HEK293 (cell line): Measurements from ENCODE around the gene LCE1F.

Experiments used
- CTCF ChIA-PET: fragments of 350-600 bp; formaldehyde crosslinking; extraction: SDS; loops from one replicate; lab custom pipeline; 2021; ENCODE audit warnings: antibody characterized with exemption; lab: Yijun Ruan, JAX
- POLR2A ChIA-PET: fragments of 300-600 bp; formaldehyde crosslinking; extraction: SDS; loops from one replicate; lab custom pipeline; 2020; ENCODE audit warnings: antibody characterized with exemption, inconsistent platforms; lab: Yijun Ruan, JAX
- H3K27ac ChIP-seq: fragments of 200-500 bp; sonication (Bioruptor generic); 2 replicates; pipeline ENCODE4 v1.5.1; 2014; ENCODE audit warnings: low read depth, low read length, control low read depth, inconsistent platforms; ENCODE audit errors: extremely low read depth
- H3K36me3 ChIP-seq, 2 experiments: fragments of 200-500 bp in 1 of 2; sonication (Bioruptor generic) in 1 of 2; 1 replicate in 1 of 2; 2 replicates in 1 of 2; pipeline ENCODE4 v1.5.1; 2014 to 2017; ENCODE audit warnings: inconsistent platforms in 2 of 2, low read length in 2 of 2; ENCODE audit not compliant: control insufficient read depth in 2 of 2, insufficient read depth in 1 of 2
- H3K4me1 ChIP-seq: fragments of 200-500 bp; sonication (Bioruptor generic); 2 replicates; pipeline ENCODE4 v1.5.1; 2014; ENCODE audit warnings: mild to moderate bottlenecking, low read length, inconsistent platforms; ENCODE audit not compliant: control insufficient read depth, insufficient read depth
- H3K4me3 ChIP-seq: 2 replicates; pipeline ENCODE4 v1.5.1; 2011; ENCODE audit warnings: low read depth, mild to moderate bottlenecking, control low read depth, low read length, moderate library complexity
- H3K9me3 ChIP-seq: fragments of 200-500 bp; sonication (Bioruptor generic); 2 replicates; pipeline ENCODE4 v1.5.1; 2014; ENCODE audit warnings: low read depth, low read length, inconsistent platforms; ENCODE audit not compliant: control insufficient read depth, insufficient read depth
- GLIS2 ChIP-seq: fragments of 450-650 bp; formaldehyde crosslinking; IDR thresholded peaks from 2 replicates; pipeline ENCODE4 v1.5.1; 2016; ENCODE audit warnings: missing biosample characterization, missing genetic modification characterization
- KLF7 ChIP-seq: fragments of 450-650 bp; formaldehyde crosslinking; IDR thresholded peaks from 2 replicates; pipeline ENCODE4 v1.5.1; 2016; ENCODE audit warnings: missing biosample characterization, missing genetic modification characterization, borderline replicate concordance
- ZBTB1 ChIP-seq: fragments of 450-650 bp; formaldehyde crosslinking; IDR thresholded peaks from 2 replicates; pipeline ENCODE4 v1.5.1; 2016; ENCODE audit warnings: missing biosample characterization, missing genetic modification characterization
- ZNF112 ChIP-seq: fragments of 450-650 bp; formaldehyde crosslinking; IDR thresholded peaks from 2 replicates; pipeline ENCODE4 v1.5.0; 2017; ENCODE audit warnings: missing biosample characterization, missing genetic modification characterization
- ZNF175 ChIP-seq: fragments of 450-650 bp; formaldehyde crosslinking; IDR thresholded peaks from 2 replicates; pipeline ENCODE4 v1.5.1; 2016; ENCODE audit warnings: missing biosample characterization, missing genetic modification characterization
- ZNF221 ChIP-seq: fragments of 450-650 bp; formaldehyde crosslinking; IDR thresholded peaks from 2 replicates; pipeline ENCODE4 v1.5.1; 2017; ENCODE audit warnings: missing biosample characterization, missing genetic modification characterization, borderline replicate concordance
- ZNF23 ChIP-seq: fragments of 450-650 bp; formaldehyde crosslinking; IDR thresholded peaks from 2 replicates; pipeline ENCODE4 v1.5.1; 2016; ENCODE audit warnings: missing biosample characterization, missing genetic modification characterization, borderline replicate concordance
- ZNF24 ChIP-seq: fragments of 450-650 bp; formaldehyde crosslinking; IDR thresholded peaks from 2 replicates; pipeline ENCODE4 v1.5.1; 2016; ENCODE audit warnings: missing biosample characterization, missing genetic modification characterization
- ZNF274 ChIP-seq, 2 experiments: fragments of 200-500 bp in 1 of 2; fragments of 450-650 bp in 1 of 2; sonication (Bioruptor generic) in 1 of 2; formaldehyde crosslinking in 1 of 2; IDR thresholded peaks; 2 replicates each; pipeline versions ENCODE4 v1.5.1 to v1.6.1; 2014 to 2016; ENCODE audit warnings: borderline replicate concordance in 1 of 2, inconsistent platforms in 1 of 2, low read length in 1 of 2, missing biosample characterization in 1 of 2, missing genetic modification characterization in 1 of 2
- ZNF423 ChIP-seq: fragments of 450-650 bp; formaldehyde crosslinking; IDR thresholded peaks from 2 replicates; pipeline ENCODE4 v1.5.1; 2016; ENCODE audit warnings: missing biosample characterization, missing genetic modification characterization
- ZNF426 ChIP-seq: fragments of 450-650 bp; formaldehyde crosslinking; IDR thresholded peaks from 2 replicates; pipeline ENCODE4 v1.5.1; 2017; ENCODE audit warnings: missing biosample characterization, missing genetic modification characterization, mild to moderate bottlenecking, inconsistent platforms, moderate library complexity
- ZNF558 ChIP-seq: fragments of 450-650 bp; formaldehyde crosslinking; IDR thresholded peaks from 2 replicates; pipeline ENCODE4 v1.5.1; 2016; ENCODE audit warnings: missing biosample characterization, missing genetic modification characterization
- ZNF626 ChIP-seq: fragments of 450-650 bp; sonication (Bioruptor Pico); formaldehyde crosslinking; IDR thresholded peaks from 2 replicates; pipeline ENCODE4 v1.5.1; 2018; ENCODE audit warnings: missing biosample characterization, missing genetic modification characterization, inconsistent platforms
- ZNF677 ChIP-seq: fragments of 450-650 bp; IDR thresholded peaks from 2 replicates; pipeline ENCODE4 v1.5.0; 2018; ENCODE audit warnings: missing biosample characterization, mild to moderate bottlenecking, missing genetic modification characterization, moderate library complexity
- TF ChIP-seq, protein P1 (sequence below): fragments of 450-650 bp; formaldehyde crosslinking; conservative IDR thresholded peaks from 2 replicates; pipeline ENCODE4 v1.5.1; 2016; ENCODE audit warnings: low read depth, missing biosample characterization, missing genetic modification characterization
- TF ChIP-seq, protein P2 (sequence below): fragments of 450-650 bp; formaldehyde crosslinking; IDR thresholded peaks from 2 replicates; pipeline ENCODE4 v1.5.1; 2016; ENCODE audit warnings: missing biosample characterization, missing genetic modification characterization
- TF ChIP-seq, protein P3 (sequence below): fragments of 450-650 bp; formaldehyde crosslinking; IDR thresholded peaks from 2 replicates; pipeline ENCODE4 v1.5.1; 2017; ENCODE audit warnings: missing biosample characterization, missing genetic modification characterization

Gene LCE1F

DNA sequence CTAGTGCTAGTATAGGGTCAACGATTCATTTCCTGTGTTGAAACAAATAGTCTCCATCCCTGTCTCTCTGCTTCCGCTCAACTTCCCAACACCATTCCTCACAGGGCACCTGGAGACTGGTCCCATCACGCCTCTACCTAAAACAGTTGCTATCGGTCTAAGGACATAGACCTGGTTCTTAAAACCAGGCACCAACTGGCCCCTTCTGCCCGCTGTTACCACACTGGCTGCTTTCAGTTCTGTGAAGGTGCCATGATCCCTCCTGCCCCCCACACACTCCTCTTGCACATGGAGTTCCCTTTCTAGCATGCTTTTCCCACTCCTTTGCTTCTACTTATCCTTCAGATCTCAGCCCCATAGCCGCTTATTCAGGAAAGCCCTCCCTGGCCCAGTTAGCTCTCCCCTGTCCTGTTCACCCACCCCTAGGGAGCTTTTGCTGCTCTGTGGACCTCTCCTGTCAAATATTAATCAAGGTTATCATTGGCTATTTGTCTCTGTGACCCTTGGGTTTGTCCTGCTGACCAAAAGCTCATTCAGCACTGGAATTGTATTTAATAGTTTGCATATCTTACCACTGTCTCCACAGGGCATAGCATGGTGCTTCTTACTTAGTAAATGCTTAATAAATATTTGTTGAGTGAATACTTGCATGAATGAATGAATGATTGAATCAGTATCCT is 29.0 kb upstream of the LCE1F start:
- no peak for TF ChIP-seq ZNF426 (tag by site-specific recombination)
- TF ChIP-seq, protein P1, sequence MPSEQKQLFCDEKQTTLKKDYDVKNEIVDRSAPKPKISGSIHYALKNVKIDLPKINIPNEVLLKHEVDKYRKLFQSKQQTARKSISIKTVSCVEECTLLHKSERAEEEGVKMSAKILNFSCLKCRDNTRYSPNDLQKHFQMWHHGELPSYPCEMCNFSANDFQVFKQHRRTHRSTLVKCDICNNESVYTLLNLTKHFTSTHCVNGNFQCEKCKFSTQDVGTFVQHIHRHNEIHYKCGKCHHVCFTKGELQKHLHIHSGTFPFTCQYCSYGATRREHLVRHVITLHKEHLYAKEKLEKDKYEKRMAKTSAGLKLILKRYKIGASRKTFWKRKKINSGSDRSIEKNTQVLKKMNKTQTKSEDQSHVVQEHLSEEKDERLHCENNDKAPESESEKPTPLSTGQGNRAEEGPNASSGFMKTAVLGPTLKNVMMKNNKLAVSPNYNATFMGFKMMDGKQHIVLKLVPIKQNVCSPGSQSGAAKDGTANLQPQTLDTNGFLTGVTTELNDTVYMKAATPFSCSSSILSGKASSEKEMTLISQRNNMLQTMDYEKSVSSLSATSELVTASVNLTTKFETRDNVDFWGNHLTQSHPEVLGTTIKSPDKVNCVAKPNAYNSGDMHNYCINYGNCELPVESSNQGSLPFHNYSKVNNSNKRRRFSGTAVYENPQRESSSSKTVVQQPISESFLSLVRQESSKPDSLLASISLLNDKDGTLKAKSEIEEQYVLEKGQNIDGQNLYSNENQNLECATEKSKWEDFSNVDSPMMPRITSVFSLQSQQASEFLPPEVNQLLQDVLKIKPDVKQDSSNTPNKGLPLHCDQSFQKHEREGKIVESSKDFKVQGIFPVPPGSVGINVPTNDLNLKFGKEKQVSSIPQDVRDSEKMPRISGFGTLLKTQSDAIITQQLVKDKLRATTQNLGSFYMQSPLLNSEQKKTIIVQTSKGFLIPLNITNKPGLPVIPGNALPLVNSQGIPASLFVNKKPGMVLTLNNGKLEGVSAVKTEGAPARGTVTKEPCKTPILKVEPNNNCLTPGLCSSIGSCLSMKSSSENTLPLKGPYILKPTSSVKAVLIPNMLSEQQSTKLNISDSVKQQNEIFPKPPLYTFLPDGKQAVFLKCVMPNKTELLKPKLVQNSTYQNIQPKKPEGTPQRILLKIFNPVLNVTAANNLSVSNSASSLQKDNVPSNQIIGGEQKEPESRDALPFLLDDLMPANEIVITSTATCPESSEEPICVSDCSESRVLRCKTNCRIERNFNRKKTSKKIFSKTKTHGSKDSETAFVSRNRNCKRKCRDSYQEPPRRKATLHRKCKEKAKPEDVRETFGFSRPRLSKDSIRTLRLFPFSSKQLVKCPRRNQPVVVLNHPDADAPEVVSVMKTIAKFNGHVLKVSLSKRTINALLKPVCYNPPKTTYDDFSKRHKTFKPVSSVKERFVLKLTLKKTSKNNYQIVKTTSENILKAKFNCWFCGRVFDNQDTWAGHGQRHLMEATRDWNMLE (tag by site-specific recombination) = no peak
- no peak for TF ChIP-seq ZNF274 (IDR thresholded peaks at IDR 0.05; ENCODE audit: low read length)
- TF ChIP-seq ZNF274 (tag by site-specific recombination; IDR thresholded peaks at IDR 0.05; ENCODE audit: borderline replicate concordance) = no peak
- no peak for TF ChIP-seq ZNF626 (tag by site-specific recombination)
- TF ChIP-seq, protein P2, sequence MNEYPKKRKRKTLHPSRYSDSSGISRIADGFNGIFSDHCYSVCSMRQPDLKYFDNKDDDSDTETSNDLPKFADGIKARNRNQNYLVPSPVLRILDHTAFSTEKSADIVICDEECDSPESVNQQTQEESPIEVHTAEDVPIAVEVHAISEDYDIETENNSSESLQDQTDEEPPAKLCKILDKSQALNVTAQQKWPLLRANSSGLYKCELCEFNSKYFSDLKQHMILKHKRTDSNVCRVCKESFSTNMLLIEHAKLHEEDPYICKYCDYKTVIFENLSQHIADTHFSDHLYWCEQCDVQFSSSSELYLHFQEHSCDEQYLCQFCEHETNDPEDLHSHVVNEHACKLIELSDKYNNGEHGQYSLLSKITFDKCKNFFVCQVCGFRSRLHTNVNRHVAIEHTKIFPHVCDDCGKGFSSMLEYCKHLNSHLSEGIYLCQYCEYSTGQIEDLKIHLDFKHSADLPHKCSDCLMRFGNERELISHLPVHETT (tag by site-specific recombination) = no peak
- no peak for TF ChIP-seq ZNF23 (tag by site-specific recombination)
- no peak for TF ChIP-seq ZBTB1 (tag by site-specific recombination)
- no peak for TF ChIP-seq ZNF175 (tag by site-specific recombination)
- no peak for TF ChIP-seq ZNF24 (tag by site-specific recombination)
- TF ChIP-seq GLIS2 (tag by site-specific recombination) = no peak
- TF ChIP-seq ZNF423 = no peak
- no peak for TF ChIP-seq ZNF558
- no peak for TF ChIP-seq ZNF112 (tag by site-specific recombination)
- no peak for TF ChIP-seq KLF7 (tag by site-specific recombination)
- no peak for TF ChIP-seq ZNF221 (tag by site-specific recombination)
- Histone ChIP-seq H3K36me3 (no peaks in the 10 kb centered on the region), H3K4me1 (no peaks in the 10 kb centered on the region), H3K9me3 (no peaks in the 10 kb centered on the region), H3K27ac (no peak overlapping the region), H3K4me3 (no peak overlapping the region)
- POLR2A ChIA-PET = no interaction called here
- CTCF ChIA-PET = interaction anchor here (1.2 to 1.5 kb wide), 2 partner anchors 124 to 125 kb away, joined by 3 read pairs; no protein-coding TSS in a partner anchor

DNA sequence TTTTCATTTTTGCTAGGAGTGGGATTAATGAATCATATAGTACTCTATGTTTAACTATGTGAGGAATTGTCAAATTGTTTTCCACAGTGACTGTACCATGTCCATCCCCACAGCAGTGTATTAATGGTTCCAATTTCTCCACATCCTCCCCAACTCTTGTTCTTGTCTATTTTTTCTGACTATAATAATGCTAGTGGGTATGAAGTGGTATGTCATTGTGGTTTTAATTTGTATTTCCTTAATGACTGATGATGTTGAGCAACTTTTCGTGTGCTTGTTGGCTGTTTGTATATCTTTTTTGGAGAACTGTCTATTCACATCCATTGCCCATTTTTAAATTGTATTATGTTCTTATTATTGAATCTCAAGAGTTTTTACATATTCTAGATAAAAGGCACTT is 27.1 kb upstream of the LCE1F start:
- H3K9me3 ChIP-seq = no peaks in the 10 kb centered on the region

More for the DNA sequence above, 27.1 kb upstream of the LCE1F start:
- CTCF ChIA-PET = no interaction called here
- H3K4me3 ChIP-seq = no peak overlapping the region
- no peaks in the 10 kb centered on the region for H3K4me1 ChIP-seq
- no peak overlapping the region for H3K27ac ChIP-seq
- no peaks in the 10 kb centered on the region for H3K36me3 ChIP-seq
- TF ChIP-seq, protein P3, sequence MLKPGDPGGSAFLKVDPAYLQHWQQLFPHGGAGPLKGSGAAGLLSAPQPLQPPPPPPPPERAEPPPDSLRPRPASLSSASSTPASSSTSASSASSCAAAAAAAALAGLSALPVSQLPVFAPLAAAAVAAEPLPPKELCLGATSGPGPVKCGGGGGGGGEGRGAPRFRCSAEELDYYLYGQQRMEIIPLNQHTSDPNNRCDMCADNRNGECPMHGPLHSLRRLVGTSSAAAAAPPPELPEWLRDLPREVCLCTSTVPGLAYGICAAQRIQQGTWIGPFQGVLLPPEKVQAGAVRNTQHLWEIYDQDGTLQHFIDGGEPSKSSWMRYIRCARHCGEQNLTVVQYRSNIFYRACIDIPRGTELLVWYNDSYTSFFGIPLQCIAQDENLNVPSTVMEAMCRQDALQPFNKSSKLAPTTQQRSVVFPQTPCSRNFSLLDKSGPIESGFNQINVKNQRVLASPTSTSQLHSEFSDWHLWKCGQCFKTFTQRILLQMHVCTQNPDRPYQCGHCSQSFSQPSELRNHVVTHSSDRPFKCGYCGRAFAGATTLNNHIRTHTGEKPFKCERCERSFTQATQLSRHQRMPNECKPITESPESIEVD = no peak
- TF ChIP-seq ZNF677 = no peak
- POLR2A ChIA-PET = no interaction called here
